HL-60 (cell line): ENCODE results near the gene TNFRSF8.
A peak's percentile ranks its signal among the peaks of the same experiment; 100 is the strongest.

Experiments
- DNase-seq, 2 experiments: peaks; one replicate each; pipeline ENCODE4 v3.0.0-alpha.2; 2010 to 2020; ENCODE audit warnings: low read depth in 1 of 2, low spot score in 1 of 2
- H3K27ac ChIP-seq: fragments of 250-450 bp; sonication (Bioruptor Pico); replicated peaks from 2 replicates; pipeline ENCODE4 v1.5.1; 2020; ENCODE audit warnings: mild to moderate bottlenecking, moderate library complexity
- H3K27me3 ChIP-seq: fragments of 250-450 bp; sonication (Bioruptor Pico); 2 replicates; pipeline ENCODE4 v1.5.1; 2021; ENCODE audit warnings: mild to moderate bottlenecking, moderate library complexity; ENCODE audit not compliant: insufficient read depth, poor library complexity, severe bottlenecking
- H3K4me3 ChIP-seq: replicated peaks from 2 replicates; pipeline ENCODE4 v1.5.1; 2011; ENCODE audit warnings: mild to moderate bottlenecking, control low read depth, low read length; ENCODE audit not compliant: insufficient read depth
- GABPA ChIP-seq: IDR thresholded peaks from 2 replicates; pipeline ENCODE4 v1.6.1; 2012; ENCODE audit warnings: low read depth
- POLR2AphosphoS5 ChIP-seq: IDR thresholded peaks from 2 replicates; pipeline ENCODE4 v1.6.1; 2012; ENCODE audit warnings: low read depth
- SPI1 ChIP-seq: IDR thresholded peaks from 2 replicates; pipeline ENCODE4 v1.6.1; 2012; ENCODE audit warnings: low read depth, mild to moderate bottlenecking, borderline replicate concordance
- TF ChIP-seq, protein P1 (sequence below): IDR thresholded peaks from one replicate; pipeline ENCODE4 v1.5.1; 2011; ENCODE audit warnings: low read length, control low read depth, inconsistent platforms; ENCODE audit not compliant: insufficient read depth
- TF ChIP-seq, protein P2 (sequence below): IDR thresholded peaks from 2 replicates; pipeline ENCODE4 v1.6.1; 2012; ENCODE audit warnings: low read depth; ENCODE audit not compliant: insufficient replicate concordance

Gene TNFRSF8

DNA sequence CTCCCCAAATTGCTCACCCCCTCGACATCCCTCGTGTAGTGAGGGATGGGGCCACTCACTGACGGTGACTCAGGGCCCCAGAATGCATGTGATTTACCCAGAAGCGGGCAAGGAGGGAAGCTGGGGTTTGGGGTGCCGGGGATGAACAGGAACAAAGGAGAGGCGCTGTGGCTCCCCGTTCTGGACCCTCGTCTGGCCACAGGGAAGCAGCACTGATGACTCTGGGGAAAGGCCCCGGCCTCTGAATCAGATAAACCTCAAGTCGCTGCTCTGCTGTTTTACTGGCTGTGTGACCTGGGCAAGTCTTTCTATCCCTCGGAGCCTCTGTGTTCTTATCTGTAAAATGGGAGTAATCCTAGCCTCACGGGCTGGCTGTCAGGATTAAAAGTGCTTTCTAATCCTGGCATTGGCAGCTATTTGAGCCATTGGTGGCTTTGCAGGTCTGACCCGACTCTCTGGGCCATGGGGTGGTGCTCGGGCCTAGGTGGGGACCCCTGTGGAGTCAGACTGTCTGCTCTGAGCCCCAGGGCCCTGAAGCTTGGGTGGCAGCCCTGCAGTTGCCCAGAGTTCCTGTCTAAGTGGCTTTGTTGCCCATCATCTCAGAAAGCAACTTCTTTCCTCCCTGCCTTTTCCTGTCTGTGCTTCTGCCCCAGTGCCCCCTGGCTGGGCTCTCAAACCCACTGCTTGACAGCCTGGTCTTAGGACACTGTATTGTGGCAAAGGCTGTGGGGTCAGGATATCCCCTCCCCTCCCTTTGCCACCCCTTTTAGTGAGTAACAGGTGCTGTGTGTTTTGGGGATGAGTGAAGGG, 109.1 kb downstream of the TNFRSF8 start:
- Histone ChIP-seq H3K27ac (no peak overlapping the region), H3K4me3 (no peak overlapping the region), H3K27me3 (no peaks in the 10 kb centered on the region)
- TF ChIP-seq, protein P1, sequence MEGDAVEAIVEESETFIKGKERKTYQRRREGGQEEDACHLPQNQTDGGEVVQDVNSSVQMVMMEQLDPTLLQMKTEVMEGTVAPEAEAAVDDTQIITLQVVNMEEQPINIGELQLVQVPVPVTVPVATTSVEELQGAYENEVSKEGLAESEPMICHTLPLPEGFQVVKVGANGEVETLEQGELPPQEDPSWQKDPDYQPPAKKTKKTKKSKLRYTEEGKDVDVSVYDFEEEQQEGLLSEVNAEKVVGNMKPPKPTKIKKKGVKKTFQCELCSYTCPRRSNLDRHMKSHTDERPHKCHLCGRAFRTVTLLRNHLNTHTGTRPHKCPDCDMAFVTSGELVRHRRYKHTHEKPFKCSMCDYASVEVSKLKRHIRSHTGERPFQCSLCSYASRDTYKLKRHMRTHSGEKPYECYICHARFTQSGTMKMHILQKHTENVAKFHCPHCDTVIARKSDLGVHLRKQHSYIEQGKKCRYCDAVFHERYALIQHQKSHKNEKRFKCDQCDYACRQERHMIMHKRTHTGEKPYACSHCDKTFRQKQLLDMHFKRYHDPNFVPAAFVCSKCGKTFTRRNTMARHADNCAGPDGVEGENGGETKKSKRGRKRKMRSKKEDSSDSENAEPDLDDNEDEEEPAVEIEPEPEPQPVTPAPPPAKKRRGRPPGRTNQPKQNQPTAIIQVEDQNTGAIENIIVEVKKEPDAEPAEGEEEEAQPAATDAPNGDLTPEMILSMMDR = no peak
- no peak for TF ChIP-seq GABPA
- TF ChIP-seq SPI1 = no peak
- no peak for TF ChIP-seq POLR2AphosphoS5
- TF ChIP-seq, protein P2, sequence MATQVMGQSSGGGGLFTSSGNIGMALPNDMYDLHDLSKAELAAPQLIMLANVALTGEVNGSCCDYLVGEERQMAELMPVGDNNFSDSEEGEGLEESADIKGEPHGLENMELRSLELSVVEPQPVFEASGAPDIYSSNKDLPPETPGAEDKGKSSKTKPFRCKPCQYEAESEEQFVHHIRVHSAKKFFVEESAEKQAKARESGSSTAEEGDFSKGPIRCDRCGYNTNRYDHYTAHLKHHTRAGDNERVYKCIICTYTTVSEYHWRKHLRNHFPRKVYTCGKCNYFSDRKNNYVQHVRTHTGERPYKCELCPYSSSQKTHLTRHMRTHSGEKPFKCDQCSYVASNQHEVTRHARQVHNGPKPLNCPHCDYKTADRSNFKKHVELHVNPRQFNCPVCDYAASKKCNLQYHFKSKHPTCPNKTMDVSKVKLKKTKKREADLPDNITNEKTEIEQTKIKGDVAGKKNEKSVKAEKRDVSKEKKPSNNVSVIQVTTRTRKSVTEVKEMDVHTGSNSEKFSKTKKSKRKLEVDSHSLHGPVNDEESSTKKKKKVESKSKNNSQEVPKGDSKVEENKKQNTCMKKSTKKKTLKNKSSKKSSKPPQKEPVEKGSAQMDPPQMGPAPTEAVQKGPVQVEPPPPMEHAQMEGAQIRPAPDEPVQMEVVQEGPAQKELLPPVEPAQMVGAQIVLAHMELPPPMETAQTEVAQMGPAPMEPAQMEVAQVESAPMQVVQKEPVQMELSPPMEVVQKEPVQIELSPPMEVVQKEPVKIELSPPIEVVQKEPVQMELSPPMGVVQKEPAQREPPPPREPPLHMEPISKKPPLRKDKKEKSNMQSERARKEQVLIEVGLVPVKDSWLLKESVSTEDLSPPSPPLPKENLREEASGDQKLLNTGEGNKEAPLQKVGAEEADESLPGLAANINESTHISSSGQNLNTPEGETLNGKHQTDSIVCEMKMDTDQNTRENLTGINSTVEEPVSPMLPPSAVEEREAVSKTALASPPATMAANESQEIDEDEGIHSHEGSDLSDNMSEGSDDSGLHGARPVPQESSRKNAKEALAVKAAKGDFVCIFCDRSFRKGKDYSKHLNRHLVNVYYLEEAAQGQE = no peak
- no peak for DNase-seq

DNA sequence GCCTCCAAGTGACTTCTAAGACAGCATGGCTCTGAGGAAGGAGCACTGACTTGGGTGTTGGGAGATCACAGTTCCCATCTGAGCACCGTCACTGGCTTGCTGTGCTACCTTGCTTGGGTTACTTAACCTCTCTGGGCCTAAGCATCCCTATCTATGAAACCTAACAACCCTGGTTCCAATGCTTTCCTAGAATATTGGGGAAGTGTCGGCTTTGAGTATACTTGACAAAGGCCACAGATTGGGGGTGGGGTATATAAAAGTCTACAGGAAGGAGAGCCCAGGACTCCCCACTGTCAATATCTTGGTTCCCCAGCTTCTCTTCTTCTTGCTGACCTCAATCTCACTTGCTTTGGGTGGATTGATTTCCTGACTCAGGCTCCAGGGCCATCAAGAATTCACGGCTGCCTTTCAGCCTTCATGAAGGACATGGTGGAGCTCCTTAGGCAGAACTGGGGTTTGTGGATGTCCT, 110.0 kb downstream of the TNFRSF8 start:
- no peaks in the 10 kb centered on the region for H3K27me3 ChIP-seq

DNA sequence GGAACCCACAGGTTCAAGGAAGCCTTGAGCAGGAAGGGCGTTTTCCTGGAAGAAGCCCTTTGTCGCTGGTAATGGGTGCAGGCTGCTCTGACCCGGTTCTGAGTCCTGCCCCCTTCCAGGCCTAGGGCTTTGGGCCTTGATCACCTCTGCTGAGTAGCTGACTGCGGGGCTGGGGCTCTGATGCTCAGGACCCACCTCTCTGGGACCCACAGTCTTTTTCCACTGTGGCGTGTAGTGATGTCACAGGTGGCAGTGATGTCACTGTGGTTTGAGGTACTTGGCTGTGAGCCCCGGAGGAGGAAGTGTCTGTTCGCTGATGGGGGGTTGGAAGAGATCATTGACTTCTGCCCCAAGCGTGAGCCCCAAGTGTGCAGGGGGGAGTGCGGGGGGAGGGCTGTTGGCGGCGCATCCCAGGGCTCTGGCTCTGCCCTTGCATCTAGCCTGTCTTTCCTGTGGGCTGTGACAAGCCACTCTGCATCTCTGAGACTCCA, 110.6 kb downstream of the TNFRSF8 start:
- peak overlapping the region; percentile 59 for H3K27ac ChIP-seq
- peak; percentile 82 to 91 for DNase-seq
- TF ChIP-seq, protein P1 = no peak
- TF ChIP-seq POLR2AphosphoS5 = peak; percentile 41; the same call in 1 of the 2 replicates
- TF ChIP-seq SPI1 = peak; percentile 87
- TF ChIP-seq, protein P2 = no peak
- no peaks in the 10 kb centered on the region for H3K27me3 ChIP-seq
- H3K4me3 ChIP-seq = peak overlapping the region; percentile 9; the same call in 1 of the 2 replicates

More for the DNA sequence above, 110.0 kb downstream of the TNFRSF8 start:
- no peak for TF ChIP-seq GABPA
- no peak for TF ChIP-seq POLR2AphosphoS5
- Histone ChIP-seq H3K4me3 (peak overlapping the region; percentile 9; the same call in 1 of the 2 replicates), H3K27ac (peak overlapping the region; percentile 59)
- no peak for DNase-seq

DNA sequence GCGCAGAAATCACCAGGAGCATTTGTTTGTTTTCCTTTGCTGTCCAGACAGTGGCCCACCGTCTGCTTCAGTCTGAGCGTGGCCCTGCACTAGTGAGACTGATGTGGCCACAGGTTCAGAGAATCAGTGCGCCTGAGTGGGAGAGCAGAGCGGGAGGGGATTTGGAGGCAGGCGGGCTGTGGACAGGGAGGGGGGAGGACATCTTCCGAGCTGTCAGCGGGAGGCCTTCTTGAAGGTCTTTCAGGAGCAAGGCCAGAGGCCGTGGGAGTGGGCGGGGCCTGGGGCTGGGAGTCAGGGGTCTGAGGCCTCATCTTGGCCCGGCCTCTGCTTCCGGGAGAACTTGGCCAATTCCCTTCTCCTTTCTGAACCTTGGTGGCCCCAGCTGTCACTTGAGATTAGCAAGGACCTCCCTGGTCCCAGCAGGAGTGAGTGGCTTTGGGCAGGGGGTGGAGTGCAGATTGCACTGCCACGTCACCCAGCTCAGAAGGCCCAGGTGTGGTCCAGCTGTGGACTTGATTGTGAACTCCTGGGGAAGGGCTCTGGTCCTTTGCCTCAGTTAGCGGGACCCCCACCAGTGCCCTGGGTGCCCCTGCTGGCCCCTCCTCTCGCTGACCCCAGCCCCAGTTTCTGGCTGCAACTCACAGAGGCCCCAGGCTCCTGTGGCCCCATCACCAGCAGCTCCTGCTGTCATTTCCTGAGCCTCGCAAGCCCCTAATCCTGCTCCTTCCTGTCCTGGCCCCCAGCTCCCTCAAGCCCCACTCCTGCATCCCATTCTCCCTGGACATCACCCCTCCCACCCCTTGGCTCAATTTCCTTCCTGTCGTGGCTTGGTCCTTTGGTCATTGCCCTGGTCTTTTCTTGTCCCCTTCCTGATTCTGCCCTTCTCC, 112.1 kb downstream of the TNFRSF8 start:
- Histone ChIP-seq H3K27me3 (no peaks in the 10 kb centered on the region), H3K4me3 (no peak overlapping the region), H3K27ac (peak overlapping the region; percentile 27)
- TF ChIP-seq, protein P2 = no peak
- TF ChIP-seq, protein P1 = no peak
- no peak for TF ChIP-seq POLR2AphosphoS5
- no peak for TF ChIP-seq GABPA
- no peak for TF ChIP-seq SPI1
- DNase-seq = no peak
